ENCODE data around the gene NPAS3. TPM values are rescaled to one million over a fixed set of nuclear protein-coding genes. Genes with fewer than 3 reads are reported as not detected.

Gene NPAS3
- total RNA-seq, 1 donor from 2014 or later: not detected

GRCh38 chr14:33412450-33412849, 473.8 kb downstream of the NPAS3 start:
- no peaks in the 10 kb centered on the region for H3K27me3 ChIP-seq
- Mint-ChIP-seq H3K27ac (no peak overlapping the region), H3K9me3 (peaks cover 12% of the 10 kb centered on the region), H3K36me3 (peaks cover 14% of the 10 kb centered on the region), H3K27me3 (ENCODE audit: insufficient read depth, low read depth) (peaks cover 2% of the 10 kb centered on the region), H3K4me1 (no peaks in the 10 kb centered on the region), H3K4me3 (no peak overlapping the region)
- H3K4me1 ChIP-seq: no peaks in the 10 kb centered on the region
- H3K4me3 ChIP-seq: no peak overlapping the region
- H4K20me1 ChIP-seq (ENCODE audit: low read depth): no peaks in the 10 kb centered on the region
- TF ChIP-seq CTCF (IDR thresholded peaks at IDR 0.05) (no peak), EZH2phosphoT487 (IDR thresholded peaks at IDR 0.05) (no peak), EZH2 (IDR thresholded peaks at IDR 0.05) (no peak)
- no peak for DNase-seq (ENCODE audit: low spot score)
- H2AFZ ChIP-seq (replicated peaks): no peak overlapping the region
- H3K36me3 ChIP-seq: no peaks in the 10 kb centered on the region
- no peak overlapping the region for H3K27ac ChIP-seq
- no peak overlapping the region for H3K4me2 ChIP-seq
- H3K9me3 ChIP-seq (ENCODE audit: low read depth): no peaks in the 10 kb centered on the region
- no peaks in the 10 kb centered on the region for H3F3A ChIP-seq (ENCODE audit: low read depth)
- H3K9ac ChIP-seq: no peak overlapping the region
- no peaks in the 10 kb centered on the region for H3K79me2 ChIP-seq (ENCODE audit: low read depth)

GRCh38 chr14:33413381-33413780, 474.7 kb downstream of the NPAS3 start:
- Histone ChIP-seq H2AFZ (replicated peaks) (peak overlapping the region; percentile 28), H4K20me1 (ENCODE audit: low read depth) (no peaks in the 10 kb centered on the region), H3K4me3 (no peak overlapping the region), H3F3A (ENCODE audit: low read depth) (no peaks in the 10 kb centered on the region), H3K79me2 (ENCODE audit: low read depth) (no peaks in the 10 kb centered on the region), H3K4me2 (no peak overlapping the region), H3K4me1 (no peaks in the 10 kb centered on the region), H3K27ac (no peak overlapping the region), H3K36me3 (no peaks in the 10 kb centered on the region), H3K9me3 (ENCODE audit: low read depth) (no peaks in the 10 kb centered on the region), H3K9ac (no peak overlapping the region), H3K27me3 (no peaks in the 10 kb centered on the region)
- DNase-seq (ENCODE audit: low spot score): no peak
- Mint-ChIP-seq H3K4me1 (no peaks in the 10 kb centered on the region), H3K27ac (no peak overlapping the region), H3K4me3 (no peak overlapping the region), H3K9me3 (peaks cover 3% of the 10 kb centered on the region), H3K27me3 (ENCODE audit: insufficient read depth, low read depth) (peaks cover 2% of the 10 kb centered on the region), H3K36me3 (peaks cover 8% of the 10 kb centered on the region)
- TF ChIP-seq CTCF (IDR thresholded peaks at IDR 0.05) (no peak), EZH2phosphoT487 (IDR thresholded peaks at IDR 0.05) (no peak), EZH2 (IDR thresholded peaks at IDR 0.05) (no peak)

GRCh38 chr14:33414041-33414440, 475.4 kb downstream of the NPAS3 start:
- no peak overlapping the region for H3K9ac ChIP-seq
- H2AFZ ChIP-seq (replicated peaks): peak overlapping the region; percentile 26
- no peaks in the 10 kb centered on the region for H3K36me3 ChIP-seq
- peaks cover 5% of the 10 kb centered on the region for H3K36me3 Mint-ChIP-seq
- no peaks in the 10 kb centered on the region for H4K20me1 ChIP-seq (ENCODE audit: low read depth)
- H3K27me3 Mint-ChIP-seq (ENCODE audit: insufficient read depth, low read depth): no peaks in the 10 kb centered on the region
- H3K27me3 ChIP-seq: no peaks in the 10 kb centered on the region
- TF ChIP-seq CTCF (IDR thresholded peaks at IDR 0.05) (no peak), EZH2 (IDR thresholded peaks at IDR 0.05) (no peak), EZH2phosphoT487 (IDR thresholded peaks at IDR 0.05) (no peak)
- H3K9me3 Mint-ChIP-seq: no peaks in the 10 kb centered on the region
- H3K4me2 ChIP-seq: no peak overlapping the region
- no peaks in the 10 kb centered on the region for H3K79me2 ChIP-seq (ENCODE audit: low read depth)
- no peak overlapping the region for H3K4me3 Mint-ChIP-seq
- H3K27ac ChIP-seq: no peak overlapping the region
- H3K4me1 Mint-ChIP-seq: no peaks in the 10 kb centered on the region
- H3K27ac Mint-ChIP-seq: no peak overlapping the region
- DNase-seq (ENCODE audit: low spot score): no peak
- H3K9me3 ChIP-seq (ENCODE audit: low read depth): no peaks in the 10 kb centered on the region
- H3F3A ChIP-seq (ENCODE audit: low read depth): no peaks in the 10 kb centered on the region
- H3K4me1 ChIP-seq: no peaks in the 10 kb centered on the region
- H3K4me3 ChIP-seq: no peak overlapping the region
